HG02943 (cell line): ENCODE measurements around the gene FBXW9.
"Not testable (repeated sequence)": the region's sequence is repeated elsewhere in the genome, so short reads cannot be mapped to it uniquely, and the experiment has no call there.

Source experiments
- ATAC-seq: cut with Tn5 transposase; IDR thresholded peaks from one replicate; pipeline ENCODE4 v1.9.1; 2021; ENCODE audit warnings: mild to moderate bottlenecking, low read depth, moderate library complexity; ENCODE audit not compliant: unreplicated experiment

Gene FBXW9

DNA sequence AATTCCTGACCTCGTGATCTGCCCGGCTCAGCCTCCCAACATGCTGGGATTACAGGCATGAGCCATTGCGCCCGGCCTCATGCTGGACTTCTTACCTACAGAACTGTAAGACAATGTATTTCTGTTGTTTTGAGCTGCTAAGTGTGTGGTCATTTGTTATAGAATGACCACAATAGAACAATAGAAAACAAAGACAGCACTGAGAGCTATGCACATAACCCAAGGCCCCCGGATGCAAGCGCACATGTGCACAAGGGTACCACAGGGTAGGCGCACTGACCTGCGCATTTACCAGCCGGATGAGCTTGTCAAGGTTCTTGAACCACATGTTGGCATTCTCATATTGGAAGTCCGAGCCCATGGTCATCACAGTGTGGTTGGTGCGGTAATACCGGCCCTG, 35.5 kb downstream of the FBXW9 start:
- no peak for ATAC-seq

- ATAC-seq = no peak
Measured at GRCh38 chr19:12657966-12658365, 38.5 kb downstream of the FBXW9 start.

DNA sequence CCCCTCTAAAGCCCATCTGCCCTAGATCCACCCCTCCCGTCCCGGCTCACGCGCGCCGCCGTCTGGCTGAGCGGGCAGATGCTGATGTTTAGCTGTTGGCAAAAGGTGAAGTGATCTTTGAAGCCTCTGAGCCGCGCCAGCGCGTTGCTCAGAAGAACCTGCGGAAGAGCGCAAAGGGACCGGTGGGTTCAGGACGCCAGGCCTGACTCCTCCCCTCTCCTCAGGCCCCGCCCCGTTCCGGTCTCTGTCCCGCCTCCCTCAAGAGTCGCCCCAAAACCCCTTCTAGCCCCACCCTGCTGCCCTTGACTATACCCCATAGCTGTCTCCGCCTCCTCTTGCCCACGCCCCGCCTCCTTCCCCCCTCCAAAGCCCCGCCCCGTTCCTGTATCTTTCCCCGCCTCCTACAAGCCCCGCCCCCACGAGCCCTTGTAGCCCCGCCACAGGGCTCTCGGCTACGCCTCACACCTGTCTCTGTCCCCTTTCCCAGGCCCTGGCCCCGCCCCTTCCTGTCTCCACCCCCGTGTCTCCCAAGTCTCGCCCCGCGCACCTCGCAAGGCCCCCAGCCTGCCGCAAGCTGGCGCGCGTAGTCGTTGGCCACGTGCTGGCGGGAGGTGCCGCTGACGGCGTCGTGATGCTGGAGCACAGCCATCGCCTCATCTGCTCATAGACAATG, 39.4 kb downstream of the FBXW9 start:
- no peak for ATAC-seq

DNA sequence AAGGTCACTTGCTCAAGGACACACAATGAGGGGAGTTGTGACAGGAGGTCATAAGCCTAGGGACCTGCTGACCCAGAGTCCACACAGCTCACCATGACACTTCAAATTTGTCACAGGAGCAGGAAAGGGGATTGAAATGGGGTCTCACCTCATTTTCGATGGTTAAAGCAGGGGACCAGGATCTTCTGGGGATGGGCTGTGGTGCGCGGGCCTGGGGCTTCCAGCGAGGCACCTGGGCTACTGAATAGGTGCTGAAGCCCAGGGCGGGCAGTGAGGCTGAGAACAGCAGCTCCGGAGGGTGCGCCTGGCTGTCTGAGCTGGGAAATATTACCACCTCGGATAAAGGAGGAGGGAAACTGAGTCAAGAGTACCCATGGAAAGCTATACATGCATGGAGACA, 40.9 kb downstream of the FBXW9 start:
- no peak for ATAC-seq

GRCh38 chr19:12652219-12652618, 44.2 kb downstream of the FBXW9 start:
- ATAC-seq = no peak

DNA sequence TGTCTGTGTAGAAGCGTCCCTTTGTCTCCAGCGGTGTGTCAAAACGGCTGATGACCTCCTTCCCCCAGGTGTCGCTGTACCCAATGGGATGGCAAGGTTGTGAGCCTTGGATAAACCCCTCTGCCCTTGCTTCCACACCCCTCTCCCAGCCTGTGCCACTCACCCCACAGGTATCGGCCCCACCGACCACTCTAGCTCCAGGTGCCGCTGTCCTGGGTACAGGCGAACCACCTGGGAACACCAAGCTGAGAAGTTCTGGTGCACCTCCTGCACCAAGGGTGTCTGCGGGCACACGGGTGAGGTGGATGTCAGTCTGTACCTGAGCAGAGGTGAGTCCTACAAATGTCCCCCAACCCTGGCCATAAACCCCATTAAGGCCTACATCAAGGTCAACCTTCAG, 46.5 kb downstream of the FBXW9 start:
- no peak for ATAC-seq

DNA sequence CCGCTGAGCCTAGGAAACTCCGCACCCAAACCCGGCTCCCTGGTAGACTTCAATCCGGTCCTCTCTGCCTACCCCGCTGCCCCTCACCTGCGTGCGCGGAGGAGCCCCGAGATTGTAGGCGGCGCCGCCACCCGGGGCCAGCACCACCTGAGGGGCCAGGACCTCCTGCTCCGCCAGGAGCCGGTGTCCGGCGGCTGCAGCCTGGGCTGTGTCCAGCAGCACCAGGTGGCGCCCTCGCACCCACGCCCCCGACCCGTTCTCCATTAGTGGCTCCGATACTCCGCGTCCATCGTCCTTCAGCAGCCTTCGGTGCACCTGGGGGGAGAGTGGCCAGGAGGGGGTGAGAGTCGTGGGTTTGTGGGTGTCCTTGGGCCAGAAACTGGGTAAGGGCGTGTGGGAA, 48.3 kb downstream of the FBXW9 start:
- ATAC-seq = no peak

DNA sequence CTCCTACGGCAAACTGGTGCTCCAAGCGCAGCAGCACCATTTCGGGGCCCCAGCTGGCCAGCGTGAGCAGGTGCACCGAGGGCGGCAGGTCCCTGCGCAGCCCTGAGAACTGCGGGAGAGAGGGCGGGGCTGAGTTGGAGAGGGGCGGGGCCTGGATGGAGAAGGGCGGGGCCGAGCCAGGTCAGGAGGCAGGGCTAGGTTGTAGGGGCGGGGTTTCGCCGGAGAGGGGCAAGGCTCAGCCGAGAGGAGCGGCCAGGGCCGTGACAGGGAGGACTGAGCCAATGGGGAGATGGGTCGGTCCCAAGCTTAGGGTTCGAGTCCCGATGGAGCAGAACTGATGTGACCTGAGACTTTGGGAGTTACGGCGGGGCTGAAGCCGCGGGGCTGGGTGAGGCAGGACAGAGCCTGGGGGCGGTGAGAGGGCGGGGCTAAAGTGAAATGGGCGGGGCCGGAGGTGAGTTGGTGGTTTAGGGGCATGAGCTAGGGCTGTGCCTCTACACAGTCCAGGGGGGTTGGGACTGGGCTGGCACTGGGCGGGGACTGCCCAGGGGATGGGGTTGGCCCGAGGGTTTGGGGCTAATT, 48.9 kb downstream of the FBXW9 start:
- ATAC-seq = no peak

GRCh38 chr19:12647047-12647446, 49.4 kb downstream of the FBXW9 start:
- no peak for ATAC-seq

DNA sequence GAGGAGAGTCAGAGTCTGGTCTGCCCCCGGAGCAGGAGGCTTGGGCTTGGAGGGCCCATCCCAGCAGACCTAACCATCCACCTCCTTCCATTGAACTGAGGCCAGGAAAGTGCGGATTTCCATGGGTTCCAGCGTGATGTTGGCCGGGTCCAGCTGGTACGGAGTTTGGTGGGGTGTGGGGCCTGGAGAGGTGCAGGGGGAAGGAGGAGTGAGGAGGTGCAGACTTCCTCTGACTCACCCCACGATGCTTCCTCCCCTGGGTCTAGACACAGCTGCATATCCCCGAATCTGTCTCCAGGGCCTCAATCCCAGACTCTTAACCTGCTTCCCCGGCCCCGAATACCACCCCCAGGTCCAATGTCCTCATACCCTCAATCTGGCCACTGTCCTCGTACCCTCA, 49.9 kb downstream of the FBXW9 start:
- no peak for ATAC-seq

DNA sequence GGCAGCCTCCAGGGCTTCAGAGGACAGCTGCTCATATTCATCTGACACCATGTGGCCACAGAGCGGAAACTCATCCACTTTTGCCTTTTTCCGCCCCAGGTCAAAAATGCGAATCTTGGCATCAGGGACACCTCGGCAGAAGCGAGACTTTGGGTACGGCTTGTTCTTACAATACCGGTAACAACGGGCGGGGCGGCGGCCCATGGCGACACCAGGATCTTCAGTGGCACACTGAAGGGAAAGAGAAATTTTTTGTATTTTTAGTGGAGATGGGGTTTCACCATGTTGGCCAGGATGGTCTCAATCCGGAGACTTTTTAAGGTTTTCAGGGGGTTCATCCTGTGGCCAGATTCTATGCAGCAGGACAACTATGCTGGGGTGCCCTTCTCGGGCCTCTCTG, 52.7 kb downstream of the FBXW9 start:
- ATAC-seq = not testable (repeated sequence)

- no peak for ATAC-seq
Measured at GRCh38 chr19:12642506-12642905, 53.9 kb downstream of the FBXW9 start.

DNA sequence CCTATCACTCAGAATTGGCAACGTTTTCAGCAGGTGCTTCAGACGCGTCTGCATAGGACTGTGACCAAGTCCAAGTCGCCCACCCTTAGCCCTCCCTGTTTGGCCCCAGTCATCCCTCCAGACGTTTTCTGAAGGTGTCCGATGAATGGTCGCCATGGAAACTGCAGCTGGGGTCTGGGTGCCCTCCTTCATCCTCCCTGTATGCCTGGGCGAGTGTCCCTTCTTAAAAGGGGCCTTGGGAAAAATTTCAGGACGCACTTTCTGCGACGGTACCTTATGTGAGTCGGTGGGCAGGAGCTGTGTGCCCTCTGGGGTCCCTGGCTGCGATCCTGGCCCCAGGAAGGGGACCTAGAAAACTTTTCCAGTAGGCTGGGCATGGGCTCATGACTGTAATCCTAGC, 55.0 kb downstream of the FBXW9 start:
- no peak for ATAC-seq

GRCh38 chr19:12639901-12640613, 56.4 kb downstream of the FBXW9 start:
- ATAC-seq = no peak
